Measurements from ENCODE around the gene MC1R.
"Not testable (repeated sequence)": the region's sequence is repeated elsewhere in the genome, so short reads cannot be mapped to it uniquely, and the experiment has no call there.

The MC1R gene

GRCh38 chr16:89918453-89919347 lies at the start of gene MC1R:
TSS of gene MC1R (plus strand) at chr16:89918862. CDS start at chr16:89919259, 397 bp downstream.
- DNase-seq, result no peak

- DNase-seq, result no peak
Observed at GRCh38 chr16:89869911-89870310, 48.8 kb upstream of the MC1R start.

DNA sequence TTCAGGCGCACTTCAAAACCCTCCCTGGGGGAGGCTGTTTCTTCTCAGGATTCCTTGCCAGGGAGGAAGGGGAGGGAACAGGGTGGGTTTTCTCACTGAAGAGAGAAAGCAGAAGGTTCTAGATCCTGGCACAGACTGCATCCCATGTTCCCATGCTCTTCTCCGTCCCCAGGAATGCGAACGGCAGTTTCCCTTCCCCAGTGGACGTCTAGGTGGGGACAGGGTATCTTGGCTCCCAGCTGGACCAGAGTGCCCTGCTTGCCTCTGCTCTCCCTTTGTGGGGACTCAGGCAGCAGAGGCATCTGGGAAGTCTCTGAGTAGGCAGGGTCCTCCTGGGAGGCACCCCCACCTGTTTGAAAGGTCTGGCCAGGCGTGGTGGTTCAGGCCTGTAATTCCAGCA lies 48.2 kb upstream of the MC1R start:
- DNase-seq, result no peak

DNA sequence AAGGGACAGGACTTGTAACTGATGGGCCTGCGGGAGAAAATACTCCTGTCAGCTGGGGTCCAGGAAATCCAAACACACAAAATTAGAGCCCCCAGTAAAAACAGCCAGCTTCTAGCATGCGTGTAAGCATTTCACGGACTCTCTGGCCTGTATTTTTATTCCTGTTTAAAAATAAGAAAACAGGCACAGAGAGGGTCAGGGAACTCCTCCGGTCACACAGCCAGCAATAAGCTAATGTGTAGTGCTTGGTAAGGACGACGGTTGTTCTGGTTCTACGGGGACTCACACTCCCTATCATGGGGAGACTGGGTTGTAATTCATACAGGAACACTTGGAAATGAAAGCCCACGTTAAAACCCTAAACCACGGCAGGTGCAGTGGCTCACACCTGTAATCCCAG lies 46.8 kb upstream of the MC1R start:
- no peak for DNase-seq

- DNase-seq, result peak; percentile 84 to 89
Observed at GRCh38 chr16:89873109-89873971, 45.3 kb upstream of the MC1R start, which contains the start of gene TCF25. TSS of gene TCF25 (plus strand) at chr16:89873592. CDS start at chr16:89873668, 76 bp downstream.

GRCh38 chr16:89873972-89874689 lies 44.5 kb upstream of the MC1R start:
- DNase-seq, result peak; percentile 89 to 99

DNA sequence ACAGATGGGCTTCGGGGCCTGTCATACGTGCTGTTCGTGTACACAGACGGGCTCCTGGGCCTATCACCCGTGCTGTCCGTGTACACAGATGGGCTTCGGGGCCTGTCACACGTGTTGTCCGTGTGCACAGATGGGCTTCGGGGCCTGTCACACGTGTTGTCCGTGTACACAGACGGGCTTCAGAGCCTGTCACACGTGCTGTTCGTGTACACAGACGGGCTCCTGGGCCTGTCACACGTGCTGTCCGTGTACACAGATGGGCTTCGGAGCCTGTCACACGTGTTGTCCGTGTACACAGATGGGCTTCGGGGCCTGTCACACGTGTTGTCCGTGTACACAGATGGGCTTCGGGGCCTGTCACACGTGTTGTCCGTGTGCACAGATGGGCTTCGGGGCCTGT lies 39.5 kb upstream of the MC1R start:
- DNase-seq, result not testable (repeated sequence)

GRCh38 chr16:89880477-89881367 lies 37.9 kb upstream of the MC1R start:
- no peak for DNase-seq

DNA sequence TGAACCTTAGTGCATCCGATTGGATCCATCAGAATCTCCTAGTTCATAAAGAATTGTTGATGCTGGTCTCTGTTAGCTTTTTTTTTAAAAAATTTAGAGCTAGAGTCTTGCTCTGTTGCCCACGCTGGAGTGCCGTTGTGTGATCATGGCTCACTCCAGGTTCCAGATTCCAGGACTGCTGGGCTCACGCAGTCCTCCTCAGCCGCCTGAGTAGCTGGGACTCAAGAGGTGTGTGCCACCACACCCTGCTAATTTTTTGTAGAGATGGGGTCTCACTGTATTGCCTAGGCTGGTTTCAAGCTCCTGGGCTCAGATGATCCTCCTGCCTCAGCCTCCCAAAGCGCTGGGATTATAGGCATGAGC lies 37.3 kb upstream of the MC1R start:
- DNase-seq, result no peak

- no peak for DNase-seq
Observed at GRCh38 chr16:89883346-89884040, 35.2 kb upstream of the MC1R start.

- DNase-seq, result no peak
Observed at GRCh38 chr16:89884041-89884421, 34.6 kb upstream of the MC1R start.

DNA sequence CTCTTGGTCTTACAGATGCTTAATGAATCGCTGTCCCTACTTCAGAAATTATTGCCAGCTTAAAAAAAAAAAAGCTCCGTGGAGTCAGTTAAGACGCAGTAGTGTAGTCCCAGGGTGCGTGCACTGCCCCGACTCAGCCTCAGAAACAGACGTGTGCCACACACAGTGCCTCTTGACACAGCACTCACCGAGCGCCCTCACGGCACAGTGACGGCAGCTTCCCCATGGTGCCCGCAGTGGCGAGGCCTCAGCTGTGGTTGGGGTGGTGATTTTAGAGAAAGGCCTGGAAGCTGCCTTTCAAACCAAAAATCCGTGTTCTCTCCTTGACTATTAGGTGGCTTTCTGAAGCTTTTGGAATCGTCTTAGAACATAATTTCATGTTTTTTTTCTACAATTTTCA lies 31.4 kb upstream of the MC1R start:
- no peak for DNase-seq

GRCh38 chr16:89890200-89890599 lies 28.5 kb upstream of the MC1R start:
- no peak for DNase-seq

GRCh38 chr16:89890886-89891657 lies 27.6 kb upstream of the MC1R start:
- no peak for DNase-seq

GRCh38 chr16:89892055-89892630 lies 26.5 kb upstream of the MC1R start:
- no peak for DNase-seq

GRCh38 chr16:89892635-89893034 lies 26.0 kb upstream of the MC1R start:
- DNase-seq, result no peak

GRCh38 chr16:89893642-89894548 lies 24.8 kb upstream of the MC1R start:
- no peak for DNase-seq

DNA sequence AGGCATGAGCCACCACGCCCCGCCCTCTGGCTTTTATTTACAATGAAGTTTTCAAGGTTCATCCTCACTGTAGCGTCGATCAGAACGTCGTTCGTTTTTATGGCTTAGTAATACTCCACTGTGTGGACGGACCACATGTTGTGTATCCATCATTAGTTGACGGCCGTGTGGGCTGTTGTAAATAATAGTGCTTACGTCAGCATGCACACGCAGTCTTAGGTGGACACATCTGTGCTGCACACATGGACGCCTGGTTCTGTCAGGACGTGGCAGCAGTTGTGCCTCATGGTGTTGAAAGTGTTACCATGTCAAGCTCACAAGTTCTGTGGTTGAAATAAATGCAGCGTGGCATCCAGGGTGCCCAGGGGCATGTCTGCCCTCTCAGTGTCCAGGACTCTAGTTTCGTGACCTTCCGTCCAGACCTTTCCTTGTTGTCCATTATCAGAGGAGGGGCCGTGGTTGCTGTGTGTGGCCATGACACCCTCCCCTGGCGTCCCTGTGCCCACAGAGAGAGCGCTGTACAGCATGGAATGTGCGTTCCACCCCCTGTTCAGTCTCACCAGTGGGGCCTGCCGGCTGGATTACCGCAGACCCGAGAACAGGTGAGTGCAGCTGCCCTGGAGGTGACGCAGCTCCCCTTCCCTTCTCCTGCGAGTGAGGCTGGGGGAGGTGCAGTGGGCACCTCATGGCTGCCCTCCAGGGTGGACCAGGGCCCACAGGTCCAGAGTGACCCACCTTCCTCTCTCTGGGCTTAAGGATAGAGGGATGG lies 23.0 kb upstream of the MC1R start:
- DNase-seq, result no peak
